Stimulated activated CD8-positive, alpha-beta memory T cell treated with anti-CD3 and anti-CD28 coated beads, Interleukin-4, amount 100 ng/mL, for 24 hours (primary cell): ENCODE measurements around the gene PLCB4.

Experiments
- DNase-seq: peaks from one replicate; pipeline ENCODE4 v3.0.0-alpha.2; 2020; ENCODE audit warnings: low read depth

Gene PLCB4

DNA sequence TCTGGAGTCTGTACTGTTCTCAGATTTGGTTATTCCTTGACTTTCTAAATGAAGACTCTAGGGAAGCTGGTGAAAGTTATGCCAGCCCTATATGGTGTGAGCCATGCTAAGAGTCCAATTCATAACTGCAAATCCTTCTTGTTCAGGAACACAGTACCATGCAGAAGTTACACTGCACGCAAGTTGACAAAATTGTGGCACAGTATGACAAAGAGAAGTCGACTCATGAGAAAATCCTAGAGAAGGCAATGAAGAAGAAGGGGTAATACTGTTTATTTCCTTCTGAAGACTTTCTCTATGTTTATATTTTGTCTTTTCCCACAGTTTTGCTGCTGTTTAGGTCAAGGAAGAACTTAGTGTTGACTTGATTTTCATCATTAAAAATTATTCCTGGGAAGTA is 384.3 kb downstream of the PLCB4 start:
- DNase-seq = no peak

- no peak for DNase-seq
Observed at GRCh38 chr20:9454791-9455190, 385.9 kb downstream of the PLCB4 start.

GRCh38 chr20:9457136-9457535 is 388.2 kb downstream of the PLCB4 start:
- DNase-seq = no peak

DNA sequence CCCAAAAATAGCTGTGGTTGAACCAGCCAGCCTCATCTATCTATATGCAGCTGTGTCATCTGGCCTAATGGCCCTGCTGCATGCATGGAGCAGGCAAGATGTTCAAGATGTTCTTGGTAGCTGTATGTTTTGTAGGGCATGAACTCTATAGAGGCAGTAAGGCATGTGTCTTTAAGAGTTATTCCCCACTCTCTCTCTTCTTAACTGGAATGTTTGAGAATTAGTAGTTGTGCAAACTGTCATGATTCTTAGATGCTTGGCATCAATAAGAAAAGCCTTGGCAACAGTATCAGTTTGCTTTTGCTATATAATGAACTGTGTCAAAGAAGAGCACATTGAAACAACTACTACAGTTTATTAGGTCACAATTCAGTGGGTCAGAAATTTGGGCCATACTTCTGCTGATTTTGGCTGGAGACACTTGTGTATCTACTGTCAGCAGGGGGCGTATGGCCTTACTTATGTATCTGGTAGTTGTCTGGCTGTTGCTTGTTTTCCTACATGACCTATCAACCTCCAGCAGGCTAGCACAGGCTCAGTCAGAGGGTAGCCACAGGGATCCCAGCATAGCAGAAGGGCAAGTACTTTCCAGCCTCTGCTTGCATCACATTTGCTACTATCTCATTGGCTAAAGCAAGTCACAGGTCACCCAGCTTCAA is 389.4 kb downstream of the PLCB4 start:
- no peak for DNase-seq

- DNase-seq = no peak
Observed at GRCh38 chr20:9460518-9460917, 391.6 kb downstream of the PLCB4 start.

GRCh38 chr20:9467995-9468394 is 399.1 kb downstream of the PLCB4 start:
- DNase-seq = no peak

DNA sequence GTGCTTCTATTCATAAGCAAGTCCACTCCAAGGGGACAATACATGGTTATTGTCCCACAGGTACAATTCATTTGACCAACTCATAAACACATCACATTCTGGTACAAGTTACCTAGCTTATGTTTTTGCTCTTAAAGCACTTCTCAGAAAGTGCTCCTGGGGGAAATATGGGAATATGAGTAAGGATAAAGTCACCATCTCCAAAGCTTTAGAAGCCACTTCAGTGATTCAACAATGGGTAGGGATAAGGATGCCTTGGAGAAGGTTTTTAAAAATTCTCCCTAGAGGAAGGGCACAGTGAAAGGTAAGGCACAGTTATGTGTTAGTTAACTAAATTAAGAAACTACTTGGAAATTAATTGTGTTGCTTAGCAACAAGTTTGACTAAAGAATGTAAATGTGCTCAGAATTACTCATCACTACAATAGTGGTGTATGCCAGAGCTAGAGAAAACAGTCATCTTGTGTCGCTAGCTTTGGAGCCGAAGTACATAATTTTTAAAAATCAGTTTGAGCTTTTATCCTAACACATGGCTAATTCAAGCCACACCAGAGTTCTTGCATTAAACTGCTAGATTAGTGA is 406.0 kb downstream of the PLCB4 start:
- DNase-seq = no peak

DNA sequence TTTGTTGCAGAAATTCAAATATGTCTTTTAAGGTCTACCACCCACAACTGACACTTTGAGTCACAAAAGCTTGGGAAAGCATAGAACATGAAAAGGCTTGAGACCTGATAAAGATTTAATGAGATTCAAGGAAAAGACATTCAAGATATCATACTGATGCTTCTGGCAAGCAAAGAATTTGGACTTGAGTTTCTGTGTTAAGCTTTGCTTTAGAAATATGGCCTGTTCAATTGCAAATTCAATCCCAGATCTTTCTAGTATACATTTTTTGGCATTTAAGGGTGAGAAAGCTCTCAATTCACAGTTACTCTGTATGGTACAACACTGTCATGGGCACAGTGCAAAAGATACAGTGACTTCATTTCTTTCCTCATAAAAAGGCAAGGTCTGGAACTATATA is 406.6 kb downstream of the PLCB4 start:
- no peak for DNase-seq

DNA sequence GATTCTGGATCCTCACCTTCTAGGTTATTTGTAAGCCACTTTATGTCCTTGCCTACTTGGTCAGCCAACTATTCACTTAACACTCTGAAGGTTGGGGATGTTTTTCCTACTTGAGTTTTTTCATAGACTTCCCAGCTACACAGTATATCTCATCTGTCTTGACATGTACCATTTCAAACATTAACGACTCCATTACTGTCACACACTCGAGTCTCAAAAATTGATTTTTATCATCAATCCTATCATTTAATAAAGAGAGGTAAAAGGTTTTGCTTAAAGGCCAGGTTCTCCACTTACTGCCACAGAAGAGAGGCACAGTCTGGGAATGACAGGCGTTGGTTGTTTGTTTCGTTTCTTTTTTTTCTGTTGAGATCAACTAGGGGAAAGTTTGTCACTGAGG is 407.3 kb downstream of the PLCB4 start:
- DNase-seq = no peak

GRCh38 chr20:9476637-9477036 is 407.8 kb downstream of the PLCB4 start:
- no peak for DNase-seq

DNA sequence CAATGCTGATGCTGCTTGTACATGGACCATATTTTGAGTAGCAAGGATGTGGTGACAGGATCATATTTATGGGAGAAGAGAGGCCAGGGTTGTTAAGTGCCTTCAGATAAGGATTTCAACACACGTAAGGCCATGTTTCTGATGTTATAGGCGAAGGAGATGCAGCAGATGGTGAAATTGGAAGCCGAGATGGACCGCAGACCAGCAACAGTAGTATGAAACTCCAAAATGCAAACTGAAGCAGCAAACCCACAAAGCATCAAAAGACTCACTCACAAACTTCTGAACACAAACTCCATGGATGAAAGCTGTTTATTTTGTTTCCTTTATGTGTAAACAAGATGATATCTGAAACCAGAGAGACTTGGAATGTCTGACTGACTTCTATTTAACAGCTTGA is 409.9 kb downstream of the PLCB4 start:
- DNase-seq = no peak

DNA sequence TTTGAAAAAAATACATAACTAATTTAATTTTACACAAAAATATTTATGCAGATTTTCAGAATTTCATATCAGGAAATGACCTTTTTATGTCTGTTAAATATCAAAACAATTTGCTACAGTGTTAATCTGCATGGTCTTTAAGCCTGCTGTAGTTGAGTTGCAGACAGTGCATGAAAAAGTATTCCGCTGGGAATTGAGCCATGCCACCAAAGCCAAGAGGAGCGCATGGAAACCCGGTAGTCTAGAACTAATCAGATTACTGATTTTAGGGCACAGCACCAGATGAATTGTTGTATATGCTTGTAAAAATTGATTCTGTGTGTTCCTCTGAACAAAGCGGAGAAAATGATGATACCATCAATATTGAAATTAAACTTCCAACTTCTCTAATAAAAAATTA is 411.2 kb downstream of the PLCB4 start:
- no peak for DNase-seq

GRCh38 chr20:9482180-9482579 is 413.3 kb downstream of the PLCB4 start:
- DNase-seq = no peak

DNA sequence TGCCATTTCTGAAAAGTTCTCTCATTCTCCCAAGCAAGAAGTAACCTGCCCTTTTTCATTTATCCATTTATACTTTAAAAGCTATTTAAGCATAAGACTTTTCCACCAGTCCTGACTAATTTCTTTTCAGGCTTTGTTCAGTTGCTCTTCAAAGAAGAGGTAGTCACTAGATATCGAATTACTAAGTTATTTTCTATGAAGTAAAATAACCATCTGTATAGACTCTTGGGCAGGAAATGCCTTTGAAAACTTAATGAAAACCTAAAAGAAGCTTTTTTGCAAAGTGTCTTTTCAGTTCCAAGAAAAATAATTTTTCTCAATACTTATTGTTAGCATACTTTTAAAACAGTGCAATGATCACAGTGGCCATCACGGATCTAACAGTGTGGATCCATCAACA is 414.2 kb downstream of the PLCB4 start:
- no peak for DNase-seq

- no peak for DNase-seq
Observed at GRCh38 chr20:9485614-9486340, 416.9 kb downstream of the PLCB4 start.

- DNase-seq = no peak
Observed at GRCh38 chr20:9487231-9487630, 418.3 kb downstream of the PLCB4 start.

DNA sequence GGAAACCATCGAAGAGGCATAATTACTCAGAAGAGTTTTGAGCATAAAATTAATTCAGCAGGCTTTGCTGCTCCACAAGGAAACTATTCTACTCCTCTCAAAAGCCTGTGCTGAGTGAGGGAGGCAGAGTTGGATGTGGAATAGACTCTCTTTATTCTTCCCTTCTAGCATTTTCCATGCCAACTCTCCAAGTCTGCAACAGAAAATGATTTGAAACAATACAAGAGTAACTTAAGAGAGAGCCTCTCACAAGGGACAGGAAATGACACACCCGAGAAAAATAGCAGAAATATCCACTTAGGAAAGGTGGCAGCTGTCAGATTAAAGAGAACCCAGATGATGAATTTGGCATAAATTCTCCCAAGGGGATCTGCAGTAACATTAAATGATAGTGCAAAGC is 419.2 kb downstream of the PLCB4 start:
- no peak for DNase-seq

- DNase-seq = no peak
Observed at GRCh38 chr20:9490161-9490560, 421.3 kb downstream of the PLCB4 start.

GRCh38 chr20:9490631-9491030 is 421.7 kb downstream of the PLCB4 start:
- no peak for DNase-seq

- DNase-seq = no peak
Observed at GRCh38 chr20:9491324-9491723, 422.4 kb downstream of the PLCB4 start.

DNA sequence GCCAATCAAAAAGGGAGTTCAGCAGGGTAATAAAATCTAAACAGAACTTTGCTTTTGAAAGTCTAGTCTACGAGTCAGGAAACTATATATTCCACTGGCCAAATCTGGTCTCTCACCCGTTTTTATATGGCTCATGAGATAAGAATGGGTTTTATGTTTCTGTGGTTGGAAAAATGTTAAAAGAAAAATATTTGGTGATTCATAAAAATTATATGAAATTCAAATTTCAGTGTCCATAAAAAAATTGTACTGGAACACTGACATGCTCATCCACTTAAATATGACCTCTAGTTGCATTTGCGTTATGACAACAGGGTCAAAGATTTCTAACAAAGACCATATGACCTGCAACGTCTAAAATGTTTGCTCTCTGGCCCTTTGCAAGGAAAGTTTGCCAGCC is 423.2 kb downstream of the PLCB4 start:
- DNase-seq = no peak

DNA sequence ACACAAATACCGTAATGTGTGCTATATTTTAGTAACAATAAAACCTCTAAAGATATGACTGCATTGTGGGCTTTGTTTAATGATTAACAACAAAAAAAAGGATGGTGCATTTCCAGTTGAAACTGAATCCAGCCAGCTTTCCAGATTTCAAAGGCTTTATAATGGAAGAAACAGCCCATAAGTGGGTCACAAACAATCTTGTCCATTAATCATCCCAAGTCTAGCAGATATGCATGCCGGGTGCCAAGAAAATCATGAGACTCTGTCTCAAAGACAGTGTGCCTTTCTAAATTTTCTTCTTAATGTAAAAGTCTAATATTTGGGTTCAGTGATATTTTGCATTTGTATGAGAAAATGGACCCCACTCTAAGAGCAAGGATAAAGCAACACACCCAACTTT is 424.9 kb downstream of the PLCB4 start:
- no peak for DNase-seq

GRCh38 chr20:9495701-9496100 is 426.8 kb downstream of the PLCB4 start:
- no peak for DNase-seq

DNA sequence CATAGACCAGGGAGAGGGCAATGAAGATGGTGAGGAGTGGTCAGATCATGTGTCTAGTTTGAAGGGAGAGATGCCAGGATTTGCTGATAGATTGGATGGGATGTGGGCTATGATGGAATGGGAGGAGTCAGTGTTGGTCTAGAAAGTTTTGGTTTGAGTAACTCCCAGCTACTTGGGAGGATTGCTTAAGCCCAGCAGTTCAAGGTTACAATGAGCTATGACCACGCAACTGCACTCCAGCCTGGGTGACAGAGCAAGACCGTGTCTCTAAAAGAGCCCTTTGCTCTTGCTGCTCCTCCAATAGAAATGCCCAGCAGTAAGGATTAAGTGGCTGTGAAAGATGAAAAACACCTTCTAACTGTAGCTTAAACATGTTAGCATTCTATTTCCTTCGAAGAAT is 427.3 kb downstream of the PLCB4 start:
- no peak for DNase-seq
